ENCODE measurements around the gene KLB. TPM values are rescaled to one million over a fixed set of nuclear protein-coding genes. Genes with fewer than 3 reads are reported as not detected.

Gene KLB
- polyA plus RNA-seq, 3 donors: not detected

DNA sequence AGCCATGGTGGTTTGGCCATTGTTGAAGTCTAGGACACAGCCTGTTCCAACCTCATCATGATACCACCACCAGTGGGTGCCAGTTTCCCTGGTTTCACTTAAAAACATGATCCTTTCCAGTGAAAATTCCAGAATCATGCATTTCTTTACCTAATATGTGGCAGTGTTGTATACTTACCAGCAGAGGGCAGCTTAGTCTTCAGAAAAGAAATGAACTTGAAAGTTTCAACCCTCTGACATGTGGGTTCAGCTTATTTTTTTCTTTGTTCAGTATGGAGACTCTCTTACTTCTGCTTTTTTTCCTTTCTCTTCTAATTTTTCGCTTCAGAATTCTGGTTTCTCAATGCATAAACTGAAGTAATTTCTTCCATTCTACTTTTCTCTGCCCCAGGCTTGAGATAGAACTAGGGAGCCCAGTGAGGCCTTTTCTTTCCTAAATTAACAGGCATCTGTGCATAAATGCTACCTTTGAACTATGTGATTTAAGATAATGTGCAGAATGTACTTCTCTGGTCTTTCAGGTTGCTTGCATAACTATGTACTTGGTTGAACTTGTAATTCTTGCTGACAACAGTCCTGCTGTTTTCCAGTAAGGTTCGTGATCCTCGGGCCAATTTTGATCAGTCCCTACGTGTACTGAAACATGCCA is 62.8 kb downstream of the KLB start:
- Histone ChIP-seq H2AFZ (ENCODE audit: insufficient read depth, low read depth, low read length, poor library complexity, severe bottlenecking) (peak overlapping the region; percentile 57), H3K4me2 (replicated peaks; ENCODE audit: extremely low read depth, low read length, poor library complexity, severe bottlenecking) (peak overlapping the region; percentile 48)
- no peaks in the 10 kb centered on the region for H3K9me3 Mint-ChIP-seq

DNA sequence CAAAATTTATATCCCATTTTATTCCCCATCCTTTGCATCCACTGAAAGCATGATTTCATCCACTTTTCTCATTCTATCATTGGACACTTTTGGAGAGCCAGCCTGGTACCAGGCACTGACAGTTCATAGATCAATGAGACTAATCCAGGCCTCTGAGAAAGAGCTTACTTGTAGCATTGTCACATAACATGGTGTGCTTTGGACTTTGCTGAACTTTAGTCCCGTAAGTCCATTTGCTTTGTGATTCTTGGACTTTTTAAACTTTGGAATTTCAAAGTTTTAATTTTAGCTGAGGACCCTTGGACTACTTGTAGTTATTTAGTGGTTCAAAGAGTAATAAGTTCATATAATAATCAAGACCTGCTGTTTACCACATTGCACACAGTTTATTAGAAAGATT is 63.7 kb downstream of the KLB start:
- TF ChIP-seq, protein P1, sequence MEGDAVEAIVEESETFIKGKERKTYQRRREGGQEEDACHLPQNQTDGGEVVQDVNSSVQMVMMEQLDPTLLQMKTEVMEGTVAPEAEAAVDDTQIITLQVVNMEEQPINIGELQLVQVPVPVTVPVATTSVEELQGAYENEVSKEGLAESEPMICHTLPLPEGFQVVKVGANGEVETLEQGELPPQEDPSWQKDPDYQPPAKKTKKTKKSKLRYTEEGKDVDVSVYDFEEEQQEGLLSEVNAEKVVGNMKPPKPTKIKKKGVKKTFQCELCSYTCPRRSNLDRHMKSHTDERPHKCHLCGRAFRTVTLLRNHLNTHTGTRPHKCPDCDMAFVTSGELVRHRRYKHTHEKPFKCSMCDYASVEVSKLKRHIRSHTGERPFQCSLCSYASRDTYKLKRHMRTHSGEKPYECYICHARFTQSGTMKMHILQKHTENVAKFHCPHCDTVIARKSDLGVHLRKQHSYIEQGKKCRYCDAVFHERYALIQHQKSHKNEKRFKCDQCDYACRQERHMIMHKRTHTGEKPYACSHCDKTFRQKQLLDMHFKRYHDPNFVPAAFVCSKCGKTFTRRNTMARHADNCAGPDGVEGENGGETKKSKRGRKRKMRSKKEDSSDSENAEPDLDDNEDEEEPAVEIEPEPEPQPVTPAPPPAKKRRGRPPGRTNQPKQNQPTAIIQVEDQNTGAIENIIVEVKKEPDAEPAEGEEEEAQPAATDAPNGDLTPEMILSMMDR (IDR thresholded peaks at IDR 0.05): no peak
- Histone ChIP-seq H3K4me3 (replicated peaks in 1 of 3; ENCODE audit: low read depth in 2 of 3, low read length in 3 of 3) (no peak overlapping the region), H3K4me2 (replicated peaks; ENCODE audit: extremely low read depth, low read length, poor library complexity, severe bottlenecking) (no peak overlapping the region), H2AFZ (ENCODE audit: insufficient read depth, low read depth, low read length, poor library complexity, severe bottlenecking) (no peak overlapping the region), H3K79me2 (ENCODE audit: insufficient read depth, low read length) (no peaks in the 10 kb centered on the region), H3K27ac (ENCODE audit: low read depth in 1 of 2, low read length in 2 of 2) (peak overlapping the region in 1 of 2 donors; percentile 60), H3K9me3 (replicated peaks in 1 of 2; ENCODE audit: control insufficient read depth in 1 of 2, insufficient read depth in 1 of 2, low read length in 2 of 2) (no peaks in the 10 kb centered on the region), H4K20me1 (ENCODE audit: insufficient read depth, low read length) (no peaks in the 10 kb centered on the region), H3K9ac (ENCODE audit: insufficient read depth, low read length, poor library complexity, severe bottlenecking) (no peak overlapping the region), H3K27me3 (ENCODE audit: control insufficient read depth in 2 of 2, insufficient read depth in 2 of 2, low read length in 2 of 2) (no peaks in the 10 kb centered on the region), H3K4me1 (ENCODE audit: control insufficient read depth in 1 of 2, insufficient read depth in 2 of 2, low read length in 2 of 2) (peaks cover 7 to 10% of the 10 kb centered on the region in 2 donors), H3K36me3 (replicated peaks in 1 of 2; ENCODE audit: control insufficient read depth in 1 of 2, insufficient read depth in 2 of 2, low read length in 2 of 2) (peaks cover 17 to 41% of the 10 kb centered on the region in 2 donors)
- no peak for DNase-seq
- Mint-ChIP-seq H3K27ac (peak overlapping the region in 1 of 7 donors; percentile 90), H3K9me3 (no peaks in the 10 kb centered on the region), H3K36me3 (peaks cover 20 to 43% of the 10 kb centered on the region in 2 donors), H3K4me1 (peaks cover 11% of the 10 kb centered on the region), H3K4me3 (no peak overlapping the region), H3K27me3 (ENCODE audit: low read depth in 3 of 3) (no peaks in the 10 kb centered on the region)
- WGBS (ENCODE audit: insufficient coverage): no CpG with 5 or more reads among the region's 1 CpG
- intact Hi-C loops (cut with micrococcal nuclease): no loop called here

More for the DNA sequence above, 62.8 kb downstream of the KLB start:
- no peaks in the 10 kb centered on the region for H3K27me3 Mint-ChIP-seq (ENCODE audit: low read depth in 3 of 3)
- WGBS (ENCODE audit: insufficient coverage): no CpG with 5 or more reads among the region's 4 CpGs
- H3K27ac ChIP-seq (ENCODE audit: low read depth in 1 of 2, low read length in 2 of 2): peak overlapping the region in 1 of 2 donors; percentile 60
- H3K4me1 Mint-ChIP-seq: peaks cover 11% of the 10 kb centered on the region
- no peaks in the 10 kb centered on the region for H3K79me2 ChIP-seq (ENCODE audit: insufficient read depth, low read length)
- peak overlapping the region; percentile 7 to 46 (median 27) for H3K4me3 ChIP-seq (replicated peaks in 1 of 3; ENCODE audit: low read depth in 2 of 3, low read length in 3 of 3)
- peak overlapping the region; percentile 81 to 92 (median 89) for H3K27ac Mint-ChIP-seq
- H3K4me3 Mint-ChIP-seq: peak overlapping the region; percentile 24 to 76
- intact Hi-C loops (cut with micrococcal nuclease): loop anchor here in 1 of 2 donors (10.0 kb wide), 1 partner anchor 55 kb away; the partner anchor contains the start of gene UGDH
- peaks cover 22 to 49% of the 10 kb centered on the region in 2 donors for H3K36me3 ChIP-seq (replicated peaks in 1 of 2; ENCODE audit: control insufficient read depth in 1 of 2, insufficient read depth in 2 of 2, low read length in 2 of 2)
- H3K27me3 ChIP-seq (ENCODE audit: control insufficient read depth in 2 of 2, insufficient read depth in 2 of 2, low read length in 2 of 2): no peaks in the 10 kb centered on the region
- H3K36me3 Mint-ChIP-seq: peaks cover 23 to 50% of the 10 kb centered on the region in 2 donors
- TF ChIP-seq, protein P1 (IDR thresholded peaks at IDR 0.05): peak; percentile 83
- peak; percentile 67 to 81 (median 81) for DNase-seq
- H3K9me3 ChIP-seq (replicated peaks in 1 of 2; ENCODE audit: control insufficient read depth in 1 of 2, insufficient read depth in 1 of 2, low read length in 2 of 2): no peaks in the 10 kb centered on the region
- peak overlapping the region; percentile 37 for H3K9ac ChIP-seq (ENCODE audit: insufficient read depth, low read length, poor library complexity, severe bottlenecking)
- H4K20me1 ChIP-seq (ENCODE audit: insufficient read depth, low read length): no peaks in the 10 kb centered on the region
- peaks cover 7 to 10% of the 10 kb centered on the region in 2 donors for H3K4me1 ChIP-seq (ENCODE audit: control insufficient read depth in 1 of 2, insufficient read depth in 2 of 2, low read length in 2 of 2)
